ENCODE data around the gene MGAT5.

The MGAT5 gene

DNA sequence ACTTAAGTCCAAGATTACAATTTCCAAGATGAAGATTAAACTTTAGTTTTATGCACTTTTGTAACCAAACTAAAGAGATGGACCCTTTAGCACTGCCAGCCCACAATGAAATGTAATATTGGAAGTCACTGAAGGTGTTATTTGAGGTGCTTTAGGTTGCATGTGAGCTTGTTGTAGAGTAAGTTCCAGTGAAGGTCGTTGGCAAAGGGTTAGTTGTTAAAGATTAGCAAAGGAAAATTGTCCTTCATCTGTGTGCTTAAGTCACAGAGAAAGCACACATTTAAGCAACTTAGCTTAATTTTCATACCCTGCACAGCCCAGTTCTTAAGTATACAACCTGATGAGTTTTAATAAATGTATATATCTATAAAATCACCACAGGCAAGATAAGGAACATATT lies 46.7 kb downstream of the MGAT5 start:
- H3K36me3 ChIP-seq (replicated peaks in 1 of 2; ENCODE audit: control insufficient read depth in 2 of 2, insufficient read depth in 2 of 2, low read length in 2 of 2) = no peaks in the 10 kb centered on the region
- H3K14ac ChIP-seq (ENCODE audit: low read length) = no peak overlapping the region
- H3K4me3 ChIP-seq (ENCODE audit: low read length in 2 of 2) = no peak overlapping the region
- H4K8ac ChIP-seq (ENCODE audit: low read depth, low read length) = no peak overlapping the region
- no CpG with 5 or more reads among the region's 1 CpG for WGBS, 2 donors (ENCODE audit: extremely low coverage in 2 of 2, insufficient read length in 2 of 2, insufficient replicate concordance in 1 of 2)
- H3K4ac ChIP-seq (ENCODE audit: low read length) = no peak overlapping the region
- no peak overlapping the region for H2BK12ac ChIP-seq (ENCODE audit: low read length)
- H3K79me1 ChIP-seq (ENCODE audit: low read depth, low read length) = no peaks in the 10 kb centered on the region
- no peak for DNase-seq (ENCODE audit: low spot score)
- H3K27ac ChIP-seq (replicated peaks; ENCODE audit: low read length) = no peak overlapping the region
- H2BK15ac ChIP-seq (ENCODE audit: low read length) = no peak overlapping the region
- H2AK5ac ChIP-seq (ENCODE audit: low read depth, low read length) = no peak overlapping the region
- no peak overlapping the region for H2BK5ac ChIP-seq (ENCODE audit: low read length)
- no peak overlapping the region for H3K18ac ChIP-seq (ENCODE audit: low read length)
- no peak overlapping the region for H2BK120ac ChIP-seq (ENCODE audit: low read depth, low read length)
- H3K9me3 ChIP-seq (replicated peaks in 1 of 2; ENCODE audit: control insufficient read depth in 2 of 2, insufficient read depth in 1 of 2, low read depth in 1 of 2, low read length in 2 of 2) = peaks cover 0 to 5% of the 10 kb centered on the region in 2 donors
- no peak overlapping the region for H3K9ac ChIP-seq (ENCODE audit: low read depth, low read length, poor library complexity)
- no peak overlapping the region for H3K23ac ChIP-seq (ENCODE audit: low read depth, low read length, poor library complexity)
- H2AFZ ChIP-seq (ENCODE audit: low read length) = no peak overlapping the region
- no peak overlapping the region for H4K91ac ChIP-seq (ENCODE audit: low read depth, low read length, poor library complexity)
- H3K4me2 ChIP-seq (ENCODE audit: insufficient read depth, low read length, poor library complexity, severe bottlenecking) = no peak overlapping the region
- no peaks in the 10 kb centered on the region for H3K4me1 ChIP-seq (ENCODE audit: control insufficient read depth in 2 of 2, insufficient read depth in 1 of 2, low read depth in 1 of 2, low read length in 2 of 2)
- H3K27me3 ChIP-seq (ENCODE audit: control insufficient read depth in 3 of 3, insufficient read depth in 3 of 3, low read depth in 1 of 3, low read length in 3 of 3) = no peaks in the 10 kb centered on the region

DNA sequence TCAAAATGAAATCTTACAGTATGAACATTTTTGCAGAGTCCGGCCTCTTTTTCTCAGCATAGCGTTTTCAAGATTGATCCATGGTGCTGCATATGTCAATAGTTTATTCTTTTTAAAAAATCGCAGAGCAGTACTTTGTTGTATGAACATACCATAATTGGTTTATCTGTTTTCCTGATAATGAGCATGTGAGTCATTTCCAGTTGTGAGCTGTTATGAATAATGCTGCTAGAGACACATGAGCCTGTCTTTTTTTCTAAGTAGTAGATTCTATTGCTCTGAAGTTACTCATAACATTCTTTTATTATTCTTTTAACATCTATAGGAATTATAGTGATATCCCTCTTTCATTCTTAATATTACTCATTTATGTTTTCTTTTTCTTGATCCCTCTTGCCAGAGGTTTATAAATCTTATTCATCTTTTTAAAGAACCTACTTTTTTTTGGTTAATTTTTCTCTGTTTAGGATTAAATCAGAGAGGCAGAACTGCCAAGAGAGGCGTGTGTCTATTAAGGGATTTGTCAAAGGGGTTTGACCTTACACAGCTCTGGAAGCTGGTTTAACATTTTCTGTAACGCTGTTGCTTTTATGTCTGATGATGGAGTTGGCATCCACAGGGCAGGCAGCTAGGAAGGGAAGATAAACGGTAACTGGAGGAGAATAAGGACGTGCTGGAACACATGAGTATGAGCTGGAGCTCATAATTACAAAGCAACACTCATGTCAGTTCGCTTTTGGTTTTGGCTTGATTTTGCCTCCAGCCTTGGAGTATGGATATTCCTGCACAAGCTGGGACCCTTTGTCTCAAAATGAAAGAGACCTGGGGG lies 47.4 kb downstream of the MGAT5 start:
- Histone ChIP-seq H2AK5ac (ENCODE audit: low read depth, low read length) (no peak overlapping the region), H4K8ac (ENCODE audit: low read depth, low read length) (no peak overlapping the region), H3K18ac (ENCODE audit: low read length) (no peak overlapping the region), H2BK5ac (ENCODE audit: low read length) (no peak overlapping the region), H3K9me3 (replicated peaks in 1 of 2; ENCODE audit: control insufficient read depth in 2 of 2, insufficient read depth in 1 of 2, low read depth in 1 of 2, low read length in 2 of 2) (peaks cover 0 to 5% of the 10 kb centered on the region in 2 donors), H2AFZ (ENCODE audit: low read length) (no peak overlapping the region), H2BK15ac (ENCODE audit: low read length) (no peak overlapping the region), H3K14ac (ENCODE audit: low read length) (no peak overlapping the region), H3K36me3 (replicated peaks in 1 of 2; ENCODE audit: control insufficient read depth in 2 of 2, insufficient read depth in 2 of 2, low read length in 2 of 2) (no peaks in the 10 kb centered on the region), H2BK120ac (ENCODE audit: low read depth, low read length) (no peak overlapping the region), H2BK12ac (ENCODE audit: low read length) (no peak overlapping the region), H3K4ac (ENCODE audit: low read length) (no peak overlapping the region), H3K23ac (ENCODE audit: low read depth, low read length, poor library complexity) (no peak overlapping the region), H3K4me2 (ENCODE audit: insufficient read depth, low read length, poor library complexity, severe bottlenecking) (no peak overlapping the region), H3K27ac (replicated peaks; ENCODE audit: low read length) (no peak overlapping the region), H3K79me1 (ENCODE audit: low read depth, low read length) (no peaks in the 10 kb centered on the region), H3K4me1 (ENCODE audit: control insufficient read depth in 2 of 2, insufficient read depth in 1 of 2, low read depth in 1 of 2, low read length in 2 of 2) (no peaks in the 10 kb centered on the region), H3K4me3 (ENCODE audit: low read length in 2 of 2) (no peak overlapping the region), H3K9ac (ENCODE audit: low read depth, low read length, poor library complexity) (no peak overlapping the region), H4K91ac (ENCODE audit: low read depth, low read length, poor library complexity) (no peak overlapping the region), H3K27me3 (ENCODE audit: control insufficient read depth in 3 of 3, insufficient read depth in 3 of 3, low read depth in 1 of 3, low read length in 3 of 3) (no peaks in the 10 kb centered on the region)
- DNase-seq (ENCODE audit: low spot score) = no peak
- WGBS, 2 donors (ENCODE audit: extremely low coverage in 2 of 2, insufficient read length in 2 of 2, insufficient replicate concordance in 1 of 2) = no CpG with 5 or more reads among the region's 8 CpGs

DNA sequence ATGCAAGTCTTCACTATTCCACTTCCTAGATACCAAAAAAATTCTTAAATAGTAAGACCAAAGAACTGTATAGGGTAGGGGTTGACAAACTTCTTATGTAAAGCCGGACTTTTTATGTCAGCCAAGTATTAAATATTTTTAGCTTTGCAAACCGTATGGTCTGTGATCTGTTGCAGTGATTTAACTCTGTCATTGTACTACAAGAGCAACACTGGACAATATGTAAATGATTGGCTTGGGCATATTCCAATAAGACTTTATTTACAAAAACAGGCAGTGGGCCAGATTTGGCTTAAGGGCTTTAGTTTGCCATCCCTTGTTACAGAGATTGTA lies 48.0 kb downstream of the MGAT5 start:
- Histone ChIP-seq H3K4ac (ENCODE audit: low read length) (no peak overlapping the region), H2BK15ac (ENCODE audit: low read length) (no peak overlapping the region), H3K14ac (ENCODE audit: low read length) (no peak overlapping the region), H3K18ac (ENCODE audit: low read length) (no peak overlapping the region), H3K4me1 (ENCODE audit: control insufficient read depth in 2 of 2, insufficient read depth in 1 of 2, low read depth in 1 of 2, low read length in 2 of 2) (no peaks in the 10 kb centered on the region), H2AFZ (ENCODE audit: low read length) (no peak overlapping the region), H3K4me2 (ENCODE audit: insufficient read depth, low read length, poor library complexity, severe bottlenecking) (no peak overlapping the region), H3K23ac (ENCODE audit: low read depth, low read length, poor library complexity) (no peak overlapping the region), H4K91ac (ENCODE audit: low read depth, low read length, poor library complexity) (no peak overlapping the region), H3K36me3 (replicated peaks in 1 of 2; ENCODE audit: control insufficient read depth in 2 of 2, insufficient read depth in 2 of 2, low read length in 2 of 2) (no peaks in the 10 kb centered on the region), H3K27ac (replicated peaks; ENCODE audit: low read length) (no peak overlapping the region), H4K8ac (ENCODE audit: low read depth, low read length) (no peak overlapping the region), H3K9ac (ENCODE audit: low read depth, low read length, poor library complexity) (no peak overlapping the region), H3K27me3 (ENCODE audit: control insufficient read depth in 3 of 3, insufficient read depth in 3 of 3, low read depth in 1 of 3, low read length in 3 of 3) (no peaks in the 10 kb centered on the region), H3K9me3 (replicated peaks in 1 of 2; ENCODE audit: control insufficient read depth in 2 of 2, insufficient read depth in 1 of 2, low read depth in 1 of 2, low read length in 2 of 2) (peaks cover 0 to 5% of the 10 kb centered on the region in 2 donors), H3K79me1 (ENCODE audit: low read depth, low read length) (no peaks in the 10 kb centered on the region), H2BK5ac (ENCODE audit: low read length) (no peak overlapping the region), H2BK120ac (ENCODE audit: low read depth, low read length) (no peak overlapping the region), H3K4me3 (ENCODE audit: low read length in 2 of 2) (no peak overlapping the region), H2AK5ac (ENCODE audit: low read depth, low read length) (no peak overlapping the region), H2BK12ac (ENCODE audit: low read length) (no peak overlapping the region)
- DNase-seq (ENCODE audit: low spot score) = no peak
- WGBS, 2 donors (ENCODE audit: extremely low coverage in 2 of 2, insufficient read length in 2 of 2, insufficient replicate concordance in 1 of 2) = no CpG with 5 or more reads among the region's 2 CpGs

DNA sequence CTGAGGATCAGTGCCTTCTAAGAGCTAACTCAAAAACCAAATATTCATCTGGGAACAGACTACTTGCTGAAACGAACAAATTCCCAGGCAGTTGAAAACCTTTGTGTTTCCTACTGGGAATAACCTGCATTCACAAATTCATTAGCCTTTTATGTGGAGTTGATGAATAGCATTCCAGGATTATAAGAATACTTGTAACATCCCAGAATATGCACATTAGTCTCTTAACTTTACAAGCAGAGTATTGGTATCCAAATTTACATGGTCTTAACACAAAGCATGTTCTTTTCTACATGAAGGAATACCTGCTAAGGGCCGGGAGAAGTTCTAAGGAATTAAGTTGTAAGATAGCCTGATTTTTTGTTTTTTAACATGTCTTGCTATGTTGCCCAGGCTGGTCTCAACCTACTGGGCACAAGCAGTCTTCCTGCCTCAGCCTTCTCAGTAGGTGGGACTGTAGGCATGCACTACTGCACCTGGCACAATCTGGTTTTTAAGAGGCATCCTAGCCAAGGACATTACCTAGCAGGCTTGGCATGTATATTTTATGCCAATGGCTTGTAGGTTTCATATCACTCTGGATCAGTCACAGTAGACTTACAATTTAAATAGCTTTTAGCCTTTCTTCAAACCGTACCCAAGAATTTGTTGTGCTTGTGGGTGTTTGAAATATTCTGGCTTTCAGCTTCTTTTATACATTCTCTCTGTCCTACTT lies 50.7 kb downstream of the MGAT5 start:
- no peak overlapping the region for H3K4me2 ChIP-seq (ENCODE audit: insufficient read depth, low read length, poor library complexity, severe bottlenecking)
- H2BK15ac ChIP-seq (ENCODE audit: low read length) = no peak overlapping the region
- H4K8ac ChIP-seq (ENCODE audit: low read depth, low read length) = no peak overlapping the region
- no peak overlapping the region for H2BK5ac ChIP-seq (ENCODE audit: low read length)
- no peaks in the 10 kb centered on the region for H3K36me3 ChIP-seq (replicated peaks in 1 of 2; ENCODE audit: control insufficient read depth in 2 of 2, insufficient read depth in 2 of 2, low read length in 2 of 2)
- no peak overlapping the region for H3K27ac ChIP-seq (replicated peaks; ENCODE audit: low read length)
- H3K18ac ChIP-seq (ENCODE audit: low read length) = no peak overlapping the region
- H3K14ac ChIP-seq (ENCODE audit: low read length) = no peak overlapping the region
- H4K91ac ChIP-seq (ENCODE audit: low read depth, low read length, poor library complexity) = no peak overlapping the region
- DNase-seq (ENCODE audit: low spot score) = no peak
- no peak overlapping the region for H2AFZ ChIP-seq (ENCODE audit: low read length)
- no peak overlapping the region for H3K4me3 ChIP-seq (ENCODE audit: low read length in 2 of 2)
- no peak overlapping the region for H3K9ac ChIP-seq (ENCODE audit: low read depth, low read length, poor library complexity)
- H3K27me3 ChIP-seq (ENCODE audit: control insufficient read depth in 3 of 3, insufficient read depth in 3 of 3, low read depth in 1 of 3, low read length in 3 of 3) = no peaks in the 10 kb centered on the region
- no peaks in the 10 kb centered on the region for H3K79me1 ChIP-seq (ENCODE audit: low read depth, low read length)
- H3K4ac ChIP-seq (ENCODE audit: low read length) = no peak overlapping the region
- H2AK5ac ChIP-seq (ENCODE audit: low read depth, low read length) = no peak overlapping the region
- no peak overlapping the region for H2BK120ac ChIP-seq (ENCODE audit: low read depth, low read length)
- H3K23ac ChIP-seq (ENCODE audit: low read depth, low read length, poor library complexity) = no peak overlapping the region
- H3K4me1 ChIP-seq (ENCODE audit: control insufficient read depth in 2 of 2, insufficient read depth in 1 of 2, low read depth in 1 of 2, low read length in 2 of 2) = no peaks in the 10 kb centered on the region
- H2BK12ac ChIP-seq (ENCODE audit: low read length) = no peak overlapping the region
- peaks cover 0 to 14% of the 10 kb centered on the region in 2 donors for H3K9me3 ChIP-seq (replicated peaks in 1 of 2; ENCODE audit: control insufficient read depth in 2 of 2, insufficient read depth in 1 of 2, low read depth in 1 of 2, low read length in 2 of 2)
- no CpG with 5 or more reads among the region's 3 CpGs for WGBS, 2 donors (ENCODE audit: extremely low coverage in 2 of 2, insufficient read length in 2 of 2, insufficient replicate concordance in 1 of 2)
